HG03571 (cell line): ENCODE measurements around the gene CCDC9.
A peak's percentile ranks its signal among the peaks of the same experiment; 100 is the strongest.
"Not testable (repeated sequence)": the region's sequence is repeated elsewhere in the genome, so short reads cannot be mapped to it uniquely, and the experiment has no call there.

ENCODE experiments used
- ATAC-seq: cut with Tn5 transposase; IDR thresholded peaks from one replicate; pipeline ENCODE4 v1.9.1; 2021; ENCODE audit not compliant: unreplicated experiment

Gene CCDC9

GRCh38 chr19:47231215-47232054 lies 24.9 kb upstream of the CCDC9 start:
- ATAC-seq = peak; percentile 30

- ATAC-seq = no peak
Observed at GRCh38 chr19:47232422-47233211, 23.7 kb upstream of the CCDC9 start.

GRCh38 chr19:47236072-47236675 lies 20.2 kb upstream of the CCDC9 start:
- no peak for ATAC-seq

GRCh38 chr19:47239152-47239551 lies 17.2 kb upstream of the CCDC9 start:
- ATAC-seq = no peak

GRCh38 chr19:47239610-47240296 lies 16.6 kb upstream of the CCDC9 start:
- no peak for ATAC-seq

GRCh38 chr19:47240556-47240955 lies 15.8 kb upstream of the CCDC9 start:
- ATAC-seq = no peak

- ATAC-seq = no peak
Observed at GRCh38 chr19:47240996-47241918, 15.1 kb upstream of the CCDC9 start.

GRCh38 chr19:47241919-47242577 lies 14.3 kb upstream of the CCDC9 start:
- no peak for ATAC-seq

- ATAC-seq = no peak
Observed at GRCh38 chr19:47243364-47243775, 13.0 kb upstream of the CCDC9 start.

GRCh38 chr19:47243776-47244547 lies 12.4 kb upstream of the CCDC9 start:
- peak; percentile 63 for ATAC-seq

GRCh38 chr19:47247308-47247990 lies 8.9 kb upstream of the CCDC9 start:
- no peak for ATAC-seq

GRCh38 chr19:47253016-47253415 lies 3.3 kb upstream of the CCDC9 start:
- ATAC-seq = not testable (repeated sequence)

GRCh38 chr19:47253467-47253881 lies 2.9 kb upstream of the CCDC9 start:
- ATAC-seq = no peak

GRCh38 chr19:47253970-47254369 lies 2.4 kb upstream of the CCDC9 start:
- no peak for ATAC-seq

- ATAC-seq = peak; percentile 50
Observed at GRCh38 chr19:47256693-47257410, 527 bp downstream of the CCDC9 start.

- no peak for ATAC-seq
Observed at GRCh38 chr19:47257411-47258169, 1.3 kb downstream of the CCDC9 start.

- no peak for ATAC-seq
Observed at GRCh38 chr19:47258434-47258833, 2.1 kb downstream of the CCDC9 start.
